ENCODE measurements around the gene MBP. TPM values are rescaled to one million over a fixed set of nuclear protein-coding genes. Genes with fewer than 3 reads are reported as not detected.
"Not testable (repeated sequence)": the region's sequence is repeated elsewhere in the genome, so short reads cannot be mapped to it uniquely, and the experiment has no call there.

The MBP gene
- total and polyA plus RNA-seq, 2 experiments from 2014 or later = 18.4 to 22.9 TPM

DNA sequence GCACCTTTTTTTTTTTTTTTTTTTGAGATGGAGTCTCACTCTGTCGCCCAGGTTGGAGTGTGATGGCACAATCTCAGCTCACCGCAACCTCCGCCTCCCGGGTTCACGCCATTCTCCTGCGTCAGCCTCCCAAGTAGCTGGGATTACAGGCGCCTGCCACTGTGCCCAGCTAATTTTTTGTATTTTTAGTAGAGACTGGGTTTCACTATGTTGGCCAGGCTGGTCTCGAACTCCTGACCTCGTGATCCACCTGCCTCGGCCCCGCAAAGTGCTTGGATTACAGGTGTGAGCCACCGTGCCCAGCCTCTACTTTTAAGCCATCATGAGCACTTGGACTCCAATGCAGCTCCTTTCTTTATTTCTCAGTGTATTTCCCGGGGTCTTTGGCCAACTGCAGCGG is 111.1 kb downstream of the MBP start:
- not testable (repeated sequence) for H2AFZ ChIP-seq; H3K4me3 Mint-ChIP-seq; H3K27ac Mint-ChIP-seq; H3K27me3 Mint-ChIP-seq (ENCODE audit: insufficient read depth, low read depth, poor library complexity); H3K79me2 ChIP-seq (replicated peaks; ENCODE audit: insufficient read depth); H3K27me3 ChIP-seq (ENCODE audit: insufficient read depth); H3K36me3 ChIP-seq (ENCODE audit: insufficient read depth); ATAC-seq; H3K36me3 Mint-ChIP-seq (ENCODE audit: low read depth); H3K4me3 ChIP-seq; H3K4me1 ChIP-seq (ENCODE audit: insufficient read depth); H3K9me3 Mint-ChIP-seq; H3K27ac ChIP-seq (ENCODE audit: low read depth); H3K4me2 ChIP-seq; H3F3A ChIP-seq (replicated peaks; ENCODE audit: low read depth); DNase-seq (ENCODE audit: low spot score); H4K20me1 ChIP-seq (replicated peaks; ENCODE audit: insufficient read depth)
- H3K9me2 ChIP-seq (ENCODE audit: insufficient read depth) = peaks cover 10% of the 10 kb centered on the region; the same call in 1 of the 2 replicates
- H3K4me1 Mint-ChIP-seq = peaks cover 14% of the 10 kb centered on the region

DNA sequence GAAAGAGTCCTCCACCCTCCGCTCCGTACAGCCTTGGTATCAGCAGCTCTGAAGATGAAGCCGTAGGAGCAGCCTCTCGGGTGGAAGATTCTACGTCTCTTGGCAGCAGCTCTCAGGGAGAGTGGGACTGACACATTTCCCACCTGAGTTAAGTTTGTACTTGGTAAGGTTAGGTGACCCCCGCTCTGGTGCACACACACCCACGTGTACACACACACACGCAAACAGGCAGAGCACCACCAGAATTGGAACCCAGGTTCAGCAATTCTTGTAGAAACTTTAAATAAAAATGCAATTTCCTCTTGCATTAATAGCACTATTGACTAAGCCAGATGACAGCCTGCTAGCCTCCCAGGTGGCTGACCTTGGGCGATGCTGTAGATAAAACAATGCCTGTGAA is 111.5 kb downstream of the MBP start:
- ATAC-seq = no peak
- DNase-seq (ENCODE audit: low spot score) = no peak
- H3K9me2 ChIP-seq (ENCODE audit: insufficient read depth) = peaks cover 10% of the 10 kb centered on the region; the same call in 1 of the 2 replicates
- Mint-ChIP-seq H3K27ac (no peak overlapping the region), H3K9me3 (peaks cover 5% of the 10 kb centered on the region; the same call in 2 of the 3 replicates), H3K36me3 (ENCODE audit: low read depth) (peaks cover 11% of the 10 kb centered on the region; the same call in 2 of the 3 replicates), H3K4me3 (no peak overlapping the region), H3K27me3 (ENCODE audit: insufficient read depth, low read depth, poor library complexity) (peaks cover 12% of the 10 kb centered on the region), H3K4me1 (peaks cover 14% of the 10 kb centered on the region)
- no peak overlapping the region for H3K27ac ChIP-seq (ENCODE audit: low read depth)
- no peaks in the 10 kb centered on the region for H3K27me3 ChIP-seq (ENCODE audit: insufficient read depth)
- no peaks in the 10 kb centered on the region for H3K36me3 ChIP-seq (ENCODE audit: insufficient read depth)
- H4K20me1 ChIP-seq (replicated peaks; ENCODE audit: insufficient read depth) = no peaks in the 10 kb centered on the region
- no peak overlapping the region for H3K4me3 ChIP-seq
- H3F3A ChIP-seq (replicated peaks; ENCODE audit: low read depth) = no peaks in the 10 kb centered on the region
- no peak overlapping the region for H3K4me2 ChIP-seq
- no peak overlapping the region for H2AFZ ChIP-seq
- H3K4me1 ChIP-seq (ENCODE audit: insufficient read depth) = no peaks in the 10 kb centered on the region
- H3K79me2 ChIP-seq (replicated peaks; ENCODE audit: insufficient read depth) = no peaks in the 10 kb centered on the region
- no peak for TF ChIP-seq EZH2 (IDR thresholded peaks at IDR 0.05; ENCODE audit: low read depth, unreplicated experiment)
- TF ChIP-seq, protein P1, sequence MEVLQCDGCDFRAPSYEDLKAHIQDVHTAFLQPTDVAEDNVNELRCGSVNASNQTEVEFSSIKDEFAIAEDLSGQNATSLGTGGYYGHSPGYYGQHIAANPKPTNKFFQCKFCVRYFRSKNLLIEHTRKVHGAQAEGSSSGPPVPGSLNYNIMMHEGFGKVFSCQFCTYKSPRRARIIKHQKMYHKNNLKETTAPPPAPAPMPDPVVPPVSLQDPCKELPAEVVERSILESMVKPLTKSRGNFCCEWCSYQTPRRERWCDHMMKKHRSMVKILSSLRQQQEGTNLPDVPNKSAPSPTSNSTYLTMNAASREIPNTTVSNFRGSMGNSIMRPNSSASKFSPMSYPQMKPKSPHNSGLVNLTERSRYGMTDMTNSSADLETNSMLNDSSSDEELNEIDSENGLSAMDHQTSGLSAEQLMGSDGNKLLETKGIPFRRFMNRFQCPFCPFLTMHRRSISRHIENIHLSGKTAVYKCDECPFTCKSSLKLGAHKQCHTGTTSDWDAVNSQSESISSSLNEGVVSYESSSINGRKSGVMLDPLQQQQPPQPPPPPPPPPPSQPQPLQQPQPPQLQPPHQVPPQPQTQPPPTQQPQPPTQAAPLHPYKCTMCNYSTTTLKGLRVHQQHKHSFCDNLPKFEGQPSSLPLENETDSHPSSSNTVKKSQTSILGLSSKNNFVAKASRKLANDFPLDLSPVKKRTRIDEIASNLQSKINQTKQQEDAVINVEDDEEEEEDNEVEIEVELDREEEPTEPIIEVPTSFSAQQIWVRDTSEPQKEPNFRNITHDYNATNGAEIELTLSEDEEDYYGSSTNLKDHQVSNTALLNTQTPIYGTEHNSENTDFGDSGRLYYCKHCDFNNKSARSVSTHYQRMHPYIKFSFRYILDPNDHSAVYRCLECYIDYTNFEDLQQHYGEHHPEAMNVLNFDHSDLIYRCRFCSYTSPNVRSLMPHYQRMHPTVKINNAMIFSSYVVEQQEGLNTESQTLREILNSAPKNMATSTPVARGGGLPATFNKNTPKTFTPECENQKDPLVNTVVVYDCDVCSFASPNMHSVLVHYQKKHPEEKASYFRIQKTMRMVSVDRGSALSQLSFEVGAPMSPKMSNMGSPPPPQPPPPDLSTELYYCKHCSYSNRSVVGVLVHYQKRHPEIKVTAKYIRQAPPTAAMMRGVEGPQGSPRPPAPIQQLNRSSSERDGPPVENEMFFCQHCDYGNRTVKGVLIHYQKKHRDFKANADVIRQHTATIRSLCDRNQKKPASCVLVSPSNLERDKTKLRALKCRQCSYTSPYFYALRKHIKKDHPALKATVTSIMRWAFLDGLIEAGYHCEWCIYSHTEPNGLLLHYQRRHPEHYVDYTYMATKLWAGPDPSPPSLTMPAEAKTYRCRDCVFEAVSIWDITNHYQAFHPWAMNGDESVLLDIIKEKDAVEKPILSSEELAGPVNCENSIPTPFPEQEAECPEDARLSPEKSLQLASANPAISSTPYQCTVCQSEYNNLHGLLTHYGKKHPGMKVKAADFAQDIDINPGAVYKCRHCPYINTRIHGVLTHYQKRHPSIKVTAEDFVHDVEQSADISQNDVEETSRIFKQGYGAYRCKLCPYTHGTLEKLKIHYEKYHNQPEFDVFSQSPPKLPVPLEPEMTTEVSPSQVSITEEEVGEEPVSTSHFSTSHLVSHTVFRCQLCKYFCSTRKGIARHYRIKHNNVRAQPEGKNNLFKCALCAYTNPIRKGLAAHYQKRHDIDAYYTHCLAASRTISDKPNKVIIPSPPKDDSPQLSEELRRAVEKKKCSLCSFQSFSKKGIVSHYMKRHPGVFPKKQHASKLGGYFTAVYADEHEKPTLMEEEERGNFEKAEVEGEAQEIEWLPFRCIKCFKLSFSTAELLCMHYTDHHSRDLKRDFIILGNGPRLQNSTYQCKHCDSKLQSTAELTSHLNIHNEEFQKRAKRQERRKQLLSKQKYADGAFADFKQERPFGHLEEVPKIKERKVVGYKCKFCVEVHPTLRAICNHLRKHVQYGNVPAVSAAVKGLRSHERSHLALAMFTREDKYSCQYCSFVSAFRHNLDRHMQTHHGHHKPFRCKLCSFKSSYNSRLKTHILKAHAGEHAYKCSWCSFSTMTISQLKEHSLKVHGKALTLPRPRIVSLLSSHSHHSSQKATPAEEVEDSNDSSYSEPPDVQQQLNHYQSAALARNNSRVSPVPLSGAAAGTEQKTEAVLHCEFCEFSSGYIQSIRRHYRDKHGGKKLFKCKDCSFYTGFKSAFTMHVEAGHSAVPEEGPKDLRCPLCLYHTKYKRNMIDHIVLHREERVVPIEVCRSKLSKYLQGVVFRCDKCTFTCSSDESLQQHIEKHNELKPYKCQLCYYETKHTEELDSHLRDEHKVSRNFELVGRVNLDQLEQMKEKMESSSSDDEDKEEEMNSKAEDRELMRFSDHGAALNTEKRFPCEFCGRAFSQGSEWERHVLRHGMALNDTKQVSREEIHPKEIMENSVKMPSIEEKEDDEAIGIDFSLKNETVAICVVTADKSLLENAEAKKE (CRISPR knock-in tag; IDR thresholded peaks at IDR 0.05) = no peak
- no peak for TF ChIP-seq EZH2phosphoT487 (IDR thresholded peaks at IDR 0.05; ENCODE audit: unreplicated experiment)
- no peak for TF ChIP-seq CREB1 (CRISPR knock-in tag; IDR thresholded peaks at IDR 0.05; ENCODE audit: low read depth)
- no peak for TF ChIP-seq STAT1 (IDR thresholded peaks at IDR 0.05; ENCODE audit: unreplicated experiment)
- TF ChIP-seq, protein P2, sequence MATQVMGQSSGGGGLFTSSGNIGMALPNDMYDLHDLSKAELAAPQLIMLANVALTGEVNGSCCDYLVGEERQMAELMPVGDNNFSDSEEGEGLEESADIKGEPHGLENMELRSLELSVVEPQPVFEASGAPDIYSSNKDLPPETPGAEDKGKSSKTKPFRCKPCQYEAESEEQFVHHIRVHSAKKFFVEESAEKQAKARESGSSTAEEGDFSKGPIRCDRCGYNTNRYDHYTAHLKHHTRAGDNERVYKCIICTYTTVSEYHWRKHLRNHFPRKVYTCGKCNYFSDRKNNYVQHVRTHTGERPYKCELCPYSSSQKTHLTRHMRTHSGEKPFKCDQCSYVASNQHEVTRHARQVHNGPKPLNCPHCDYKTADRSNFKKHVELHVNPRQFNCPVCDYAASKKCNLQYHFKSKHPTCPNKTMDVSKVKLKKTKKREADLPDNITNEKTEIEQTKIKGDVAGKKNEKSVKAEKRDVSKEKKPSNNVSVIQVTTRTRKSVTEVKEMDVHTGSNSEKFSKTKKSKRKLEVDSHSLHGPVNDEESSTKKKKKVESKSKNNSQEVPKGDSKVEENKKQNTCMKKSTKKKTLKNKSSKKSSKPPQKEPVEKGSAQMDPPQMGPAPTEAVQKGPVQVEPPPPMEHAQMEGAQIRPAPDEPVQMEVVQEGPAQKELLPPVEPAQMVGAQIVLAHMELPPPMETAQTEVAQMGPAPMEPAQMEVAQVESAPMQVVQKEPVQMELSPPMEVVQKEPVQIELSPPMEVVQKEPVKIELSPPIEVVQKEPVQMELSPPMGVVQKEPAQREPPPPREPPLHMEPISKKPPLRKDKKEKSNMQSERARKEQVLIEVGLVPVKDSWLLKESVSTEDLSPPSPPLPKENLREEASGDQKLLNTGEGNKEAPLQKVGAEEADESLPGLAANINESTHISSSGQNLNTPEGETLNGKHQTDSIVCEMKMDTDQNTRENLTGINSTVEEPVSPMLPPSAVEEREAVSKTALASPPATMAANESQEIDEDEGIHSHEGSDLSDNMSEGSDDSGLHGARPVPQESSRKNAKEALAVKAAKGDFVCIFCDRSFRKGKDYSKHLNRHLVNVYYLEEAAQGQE (IDR thresholded peaks at IDR 0.05; ENCODE audit: unreplicated experiment) = no peak
- TF ChIP-seq, protein P3, sequence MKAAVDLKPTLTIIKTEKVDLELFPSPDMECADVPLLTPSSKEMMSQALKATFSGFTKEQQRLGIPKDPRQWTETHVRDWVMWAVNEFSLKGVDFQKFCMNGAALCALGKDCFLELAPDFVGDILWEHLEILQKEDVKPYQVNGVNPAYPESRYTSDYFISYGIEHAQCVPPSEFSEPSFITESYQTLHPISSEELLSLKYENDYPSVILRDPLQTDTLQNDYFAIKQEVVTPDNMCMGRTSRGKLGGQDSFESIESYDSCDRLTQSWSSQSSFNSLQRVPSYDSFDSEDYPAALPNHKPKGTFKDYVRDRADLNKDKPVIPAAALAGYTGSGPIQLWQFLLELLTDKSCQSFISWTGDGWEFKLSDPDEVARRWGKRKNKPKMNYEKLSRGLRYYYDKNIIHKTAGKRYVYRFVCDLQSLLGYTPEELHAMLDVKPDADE (IDR thresholded peaks at IDR 0.05) = no peak
- no peak for TF ChIP-seq ZNF114 (CRISPR knock-in tag; IDR thresholded peaks at IDR 0.05)
- no peak for TF ChIP-seq NANOG (IDR thresholded peaks at IDR 0.05; ENCODE audit: borderline replicate concordance)
- TF ChIP-seq JUNB (IDR thresholded peaks at IDR 0.05; ENCODE audit: unreplicated experiment) = no peak
- no peak for TF ChIP-seq POLR2AphosphoS5 (IDR thresholded peaks at IDR 0.05; ENCODE audit: low read depth)

Data from GM23338 (cell line).